K562 (cell line): ENCODE measurements around the gene DCAF5. TPM values are rescaled to one million over a fixed set of nuclear protein-coding genes. Genes with fewer than 3 reads are reported as not detected.

ENCODE experiments used
- BRD9 ChIP-seq: fragments of 450-650 bp; IDR thresholded peaks from 2 replicates; pipeline ENCODE4 v1.6.1; 2018; ENCODE audit warnings: low read depth; ENCODE audit not compliant: partially characterized antibody
- CXXC5 ChIP-seq: fragments of 250-450 bp; sonication (Bioruptor Pico); IDR thresholded peaks from 2 replicates; pipeline ENCODE4 v1.8.0; 2022; ENCODE audit warnings: inconsistent platforms, mild to moderate bottlenecking, moderate library complexity
- ERF ChIP-seq: fragments of 450-650 bp; formaldehyde crosslinking; IDR thresholded peaks from 2 replicates; pipeline ENCODE4 v1.4.0; 2020; ENCODE audit warnings: mild to moderate bottlenecking, mixed read lengths
- GATAD2B ChIP-seq: fragments of 450-650 bp; IDR thresholded peaks from 2 replicates; pipeline ENCODE4 v1.6.1; 2017; ENCODE audit warnings: mild to moderate bottlenecking, borderline replicate concordance
- HDAC1 ChIP-seq, 2 experiments: fragments of 450-650 bp; IDR thresholded peaks; 2 replicates each; pipeline ENCODE4 v1.6.1; 2016 to 2017; ENCODE audit warnings: inconsistent platforms in 1 of 2, mild to moderate bottlenecking in 1 of 2, moderate library complexity in 1 of 2
- L3MBTL2 ChIP-seq: fragments of 450-650 bp; IDR thresholded peaks from 2 replicates; pipeline ENCODE4 v1.6.1; 2016; ENCODE audit warnings: mild to moderate bottlenecking, moderate library complexity
- NCOA6 ChIP-seq: fragments of 450-650 bp; IDR thresholded peaks from 2 replicates; pipeline ENCODE4 v1.6.1; 2017; ENCODE audit warnings: mild to moderate bottlenecking
- NFE2 ChIP-seq: IDR thresholded peaks from 2 replicates; pipeline ENCODE4 v1.6.1; 2014; ENCODE audit warnings: antibody characterized with exemption, low read depth
- PHF8 ChIP-seq: fragments of 200-600 bp; sonication (generic); IDR thresholded peaks from 2 replicates; pipeline ENCODE4 v1.6.1; 2012; ENCODE audit warnings: mixed run types, mild to moderate bottlenecking, inconsistent platforms, low read length, moderate library complexity, borderline replicate concordance
- POLR2G ChIP-seq: fragments of 200-400 bp; formaldehyde crosslinking; IDR thresholded peaks from 2 replicates; pipeline ENCODE4 v1.6.1; 2017; ENCODE audit warnings: low read depth, mild to moderate bottlenecking, antibody characterized with exemption, low read length, moderate library complexity
- RBM14 ChIP-seq: fragments of 200-400 bp; formaldehyde crosslinking; IDR thresholded peaks from 2 replicates; pipeline ENCODE4 v1.6.1; 2018; ENCODE audit warnings: low read depth, mild to moderate bottlenecking, low read length, moderate library complexity, borderline replicate concordance; ENCODE audit not compliant: insufficient read depth
- STAT5A ChIP-seq: IDR thresholded peaks from 2 replicates; pipeline ENCODE4 v1.6.1; 2012; ENCODE audit warnings: low read length, inconsistent platforms, borderline replicate concordance
- TFAP4 ChIP-seq: sonication (generic); formaldehyde crosslinking; IDR thresholded peaks from 2 replicates; pipeline ENCODE4 v1.8.0; 2022; ENCODE audit warnings: missing genetic modification reagents, mild to moderate bottlenecking, moderate library complexity, borderline replicate concordance
- ZBTB40 ChIP-seq, 2 experiments: fragments of 450-650 bp in 1 of 2; sonication (generic) in 1 of 2; formaldehyde crosslinking in 1 of 2; IDR thresholded peaks; 2 replicates each; pipeline versions ENCODE4 v1.7.1 to v1.9.0; 2016 to 2022; ENCODE audit warnings: inconsistent platforms in 1 of 2, mild to moderate bottlenecking in 1 of 2, missing genetic modification reagents in 1 of 2
- ZC3H11A ChIP-seq: IDR thresholded peaks from 2 replicates; pipeline ENCODE4 v1.6.1; 2012; ENCODE audit warnings: low read depth, low read length, improper control_type of control experiment
- ZNF175 ChIP-seq: fragments of 200-800 bp; sonication (Bioruptor generic); IDR thresholded peaks from 2 replicates; pipeline ENCODE4 v1.6.1; 2016; ENCODE audit warnings: low read depth, mild to moderate bottlenecking, missing genetic modification characterization, missing compliant biosample characterization
- ZNF384 ChIP-seq: IDR thresholded peaks from 2 replicates; pipeline ENCODE4 v1.6.1; 2012; ENCODE audit warnings: low read depth, low read length, improper control_type of control experiment
- ZNF699 ChIP-seq: fragments of 250-450 bp; sonication (Bioruptor Pico); IDR thresholded peaks from 2 replicates; pipeline ENCODE4 v1.8.0; 2021; ENCODE audit warnings: mild to moderate bottlenecking, moderate library complexity; ENCODE audit not compliant: insufficient replicate concordance
- polyA plus RNA-seq, 8 experiments: library from polyadenylated mRNA; depleted of rRNA in 4 of 8; stranded (reverse) in 5 of 8; unstranded in 3 of 8; fragments of >200 nt; fragmentation: Nextera tagmentation in 2 of 8; fragmentation: Illumina TruSeq in 1 of 8; extraction: Ambion mirVana in 2 of 8; extraction: Trizol in 1 of 8; gene quantifications; 2 replicates each; pipeline versions ENCODE4 v1.2.1 to v1.2.3, GENCODE V29; 2011 to 2014; ENCODE audit warnings: inconsistent platforms in 1 of 8, missing spikeins in 1 of 8
- total RNA-seq, 7 experiments: library from RNA; depleted of rRNA in 6 of 7; stranded (reverse); fragments of >200 nt in 6 of 7; fragmentation: Illumina TruSeq in 2 of 7; extraction: Trizol in 2 of 7; gene quantifications; 2 replicates each; pipeline versions ENCODE4 v1.2.1 to v1.2.3, GENCODE V29; 2011 to 2021; ENCODE audit warnings: low replicate concordance in 1 of 7

Gene DCAF5
- total and polyA plus RNA-seq, 9 of the 15 experiments (the other 6 are each of a cell fraction or from before 2014, with no cell fraction given), result 5.6 to 24.1 (median 12.7) TPM

- TF ChIP-seq NCOA6 (0 out of 2 replicates have a peak, but pooled peaks have one; percentile 21), STAT5A (peak; percentile 10; the same call in 1 of the 2 replicates), ZNF699 (CRISPR knock-in tag) (no peak), ZNF384 (no peak), ZBTB40 (IDR thresholded peaks at IDR 0.05) (peak; percentile 99), ZBTB40 (CRISPR knock-in tag; IDR thresholded peaks at IDR 0.05) (no peak), HDAC1 (IDR thresholded peaks at IDR 0.05) (peak in 1 of 2 experiments; percentile 68; a peak in 2 of 4 replicates), BRD9 (no peak), PHF8 (peak; percentile 66; the same call in 1 of the 2 replicates), NFE2 (no peak), ZNF175 (CRISPR knock-in tag) (0 out of 2 replicates have a peak, but pooled peaks have one; percentile 12), L3MBTL2 (peak; percentile 32; the same call in 1 of the 2 replicates), POLR2G (peak; percentile 84), RBM14 (no peak), CXXC5 (peak; percentile 87), ERF (CRISPR knock-in tag) (no peak), GATAD2B (0 out of 2 replicates have a peak, but pooled peaks have one; percentile 22), ZC3H11A (0 out of 2 replicates have a peak, but pooled peaks have one; percentile 73), TFAP4 (CRISPR knock-in tag) (peak; percentile 98)
Measured at GRCh38 chr14:69191340-69192111, 38.6 kb upstream of the DCAF5 start, which contains the start of gene EXD2 (continued).
